Measurements from ENCODE around the gene FRZB.

- TF ChIP-seq CTCF (IDR thresholded peaks at IDR 0.05) = no peak
- no peak for TF ChIP-seq POLR2A (IDR thresholded peaks at IDR 0.05)
Measured at GRCh38 chr2:182864949-182865570, 1.4 kb downstream of the FRZB start.
